IMR-90 (cell line): ENCODE results near the gene RCOR3.

ENCODE experiments used
- BHLHE40 ChIP-seq: fragments of 150-350 bp; IDR thresholded peaks from 2 replicates; pipeline ENCODE4 v1.6.1; 2016; ENCODE audit warnings: mild to moderate bottlenecking, low read depth, low read length
- CEBPB ChIP-seq: IDR thresholded peaks from 2 replicates; pipeline ENCODE4 v1.6.1; 2012; ENCODE audit warnings: low read depth, low read length, improper control_type of control experiment
- CHD1 ChIP-seq: IDR thresholded peaks from 2 replicates; pipeline ENCODE4 v1.6.1; 2012; ENCODE audit warnings: low read depth, low read length, improper control_type of control experiment
- FOS ChIP-seq: fragments of 150-350 bp; IDR thresholded peaks from 2 replicates; pipeline ENCODE4 v1.6.1; 2016; ENCODE audit warnings: low read depth, low read length
- MAFK ChIP-seq: IDR thresholded peaks from 2 replicates; pipeline ENCODE4 v1.6.1; 2012; ENCODE audit warnings: low read depth, low read length, improper control_type of control experiment
- MXI1 ChIP-seq: IDR thresholded peaks from 2 replicates; pipeline ENCODE4 v1.6.1; 2012; ENCODE audit warnings: low read depth, mild to moderate bottlenecking, low read length, moderate library complexity, borderline replicate concordance
- POLR2A ChIP-seq: IDR thresholded peaks from 2 replicates; pipeline ENCODE4 v1.6.1; 2012; ENCODE audit warnings: mild to moderate bottlenecking, low read depth, low read length
- RAD21 ChIP-seq: IDR thresholded peaks from 2 replicates; pipeline ENCODE4 v1.6.1; 2012; ENCODE audit warnings: low read length, improper control_type of control experiment
- RCOR1 ChIP-seq: IDR thresholded peaks from 2 replicates; pipeline ENCODE4 v1.6.1; 2012; ENCODE audit warnings: mild to moderate bottlenecking, low read length, improper control_type of control experiment; ENCODE audit not compliant: insufficient replicate concordance
- RFX5 ChIP-seq: IDR thresholded peaks from 2 replicates; pipeline ENCODE4 v1.8.0; 2012; ENCODE audit warnings: low read depth, mild to moderate bottlenecking, low read length, moderate library complexity
- SMC3 ChIP-seq: fragments of 150-350 bp; IDR thresholded peaks from 2 replicates; pipeline ENCODE4 v1.6.1; 2016; ENCODE audit warnings: low read depth, mild to moderate bottlenecking, antibody characterized with exemption, low read length, moderate library complexity
- TF ChIP-seq, protein P1 (sequence below): conservative IDR thresholded peaks from 2 replicates; pipeline ENCODE4 v1.5.1; 2012; ENCODE audit warnings: mild to moderate bottlenecking, low read depth, low read length, improper control_type of control experiment
- TF ChIP-seq, protein P2 (sequence below): fragments of 150-350 bp; IDR thresholded peaks from 2 replicates; pipeline ENCODE4 v1.6.1; 2016; ENCODE audit warnings: low read depth, mild to moderate bottlenecking, low read length, moderate library complexity, borderline replicate concordance
- TF ChIP-seq, protein P3 (sequence below): fragments of 150-350 bp; IDR thresholded peaks from 2 replicates; pipeline ENCODE4 v1.6.1; 2017; ENCODE audit warnings: mild to moderate bottlenecking, antibody characterized with exemption, low read length, low read depth

DNA sequence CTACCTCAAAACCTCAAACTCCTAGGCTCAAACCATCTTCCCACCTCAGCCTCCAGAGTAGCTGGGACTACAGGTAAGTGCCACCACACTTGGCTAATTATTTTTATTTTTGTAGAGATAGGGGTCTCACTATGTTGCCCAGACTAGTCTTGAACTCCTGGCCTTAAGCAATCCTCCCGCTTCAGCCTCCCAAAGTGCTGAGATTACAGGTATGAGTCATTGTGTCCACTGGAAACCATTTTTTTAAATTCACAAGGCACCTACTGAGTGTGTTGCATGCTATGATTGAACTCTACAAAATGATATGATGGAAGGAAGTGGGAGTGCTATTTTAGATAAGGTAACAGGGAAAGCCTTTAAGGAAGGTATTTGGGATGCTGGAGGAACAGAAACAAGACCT is 41.8 kb upstream of the RCOR3 start:
- no peak for TF ChIP-seq POLR2A
- no peak for TF ChIP-seq MXI1
- TF ChIP-seq, protein P1, sequence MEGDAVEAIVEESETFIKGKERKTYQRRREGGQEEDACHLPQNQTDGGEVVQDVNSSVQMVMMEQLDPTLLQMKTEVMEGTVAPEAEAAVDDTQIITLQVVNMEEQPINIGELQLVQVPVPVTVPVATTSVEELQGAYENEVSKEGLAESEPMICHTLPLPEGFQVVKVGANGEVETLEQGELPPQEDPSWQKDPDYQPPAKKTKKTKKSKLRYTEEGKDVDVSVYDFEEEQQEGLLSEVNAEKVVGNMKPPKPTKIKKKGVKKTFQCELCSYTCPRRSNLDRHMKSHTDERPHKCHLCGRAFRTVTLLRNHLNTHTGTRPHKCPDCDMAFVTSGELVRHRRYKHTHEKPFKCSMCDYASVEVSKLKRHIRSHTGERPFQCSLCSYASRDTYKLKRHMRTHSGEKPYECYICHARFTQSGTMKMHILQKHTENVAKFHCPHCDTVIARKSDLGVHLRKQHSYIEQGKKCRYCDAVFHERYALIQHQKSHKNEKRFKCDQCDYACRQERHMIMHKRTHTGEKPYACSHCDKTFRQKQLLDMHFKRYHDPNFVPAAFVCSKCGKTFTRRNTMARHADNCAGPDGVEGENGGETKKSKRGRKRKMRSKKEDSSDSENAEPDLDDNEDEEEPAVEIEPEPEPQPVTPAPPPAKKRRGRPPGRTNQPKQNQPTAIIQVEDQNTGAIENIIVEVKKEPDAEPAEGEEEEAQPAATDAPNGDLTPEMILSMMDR = no peak
- no peak for TF ChIP-seq RAD21
- TF ChIP-seq CHD1 = no peak
- TF ChIP-seq SMC3 = no peak
- no peak for TF ChIP-seq MAFK
- TF ChIP-seq, protein P2, sequence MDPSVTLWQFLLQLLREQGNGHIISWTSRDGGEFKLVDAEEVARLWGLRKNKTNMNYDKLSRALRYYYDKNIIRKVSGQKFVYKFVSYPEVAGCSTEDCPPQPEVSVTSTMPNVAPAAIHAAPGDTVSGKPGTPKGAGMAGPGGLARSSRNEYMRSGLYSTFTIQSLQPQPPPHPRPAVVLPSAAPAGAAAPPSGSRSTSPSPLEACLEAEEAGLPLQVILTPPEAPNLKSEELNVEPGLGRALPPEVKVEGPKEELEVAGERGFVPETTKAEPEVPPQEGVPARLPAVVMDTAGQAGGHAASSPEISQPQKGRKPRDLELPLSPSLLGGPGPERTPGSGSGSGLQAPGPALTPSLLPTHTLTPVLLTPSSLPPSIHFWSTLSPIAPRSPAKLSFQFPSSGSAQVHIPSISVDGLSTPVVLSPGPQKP = no peak
- no peak for TF ChIP-seq BHLHE40
- no peak for TF ChIP-seq FOS
- TF ChIP-seq CEBPB = no peak
- no peak for TF ChIP-seq RFX5
- TF ChIP-seq, protein P3, sequence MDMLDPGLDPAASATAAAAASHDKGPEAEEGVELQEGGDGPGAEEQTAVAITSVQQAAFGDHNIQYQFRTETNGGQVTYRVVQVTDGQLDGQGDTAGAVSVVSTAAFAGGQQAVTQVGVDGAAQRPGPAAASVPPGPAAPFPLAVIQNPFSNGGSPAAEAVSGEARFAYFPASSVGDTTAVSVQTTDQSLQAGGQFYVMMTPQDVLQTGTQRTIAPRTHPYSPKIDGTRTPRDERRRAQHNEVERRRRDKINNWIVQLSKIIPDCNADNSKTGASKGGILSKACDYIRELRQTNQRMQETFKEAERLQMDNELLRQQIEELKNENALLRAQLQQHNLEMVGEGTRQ = no peak
- no peak for TF ChIP-seq RCOR1
